ENCODE data around the gene PTPN5. TPM values are rescaled to one million over a fixed set of nuclear protein-coding genes. Genes with fewer than 3 reads are reported as not detected.

Gene PTPN5
- 0.17 TPM in 1 of 5 replicates, not detected in the others for total RNA-seq (2022; extraction: Qiagen RNA extraction; ENCODE audit: low read depth)

GRCh38 chr11:18791207-18791968 is at the start of gene PTPN5:
Gene PTPN5 (minus strand): TSS chr11:18791798. CDS start chr11:18771958, 19,840 bp downstream.

DNA sequence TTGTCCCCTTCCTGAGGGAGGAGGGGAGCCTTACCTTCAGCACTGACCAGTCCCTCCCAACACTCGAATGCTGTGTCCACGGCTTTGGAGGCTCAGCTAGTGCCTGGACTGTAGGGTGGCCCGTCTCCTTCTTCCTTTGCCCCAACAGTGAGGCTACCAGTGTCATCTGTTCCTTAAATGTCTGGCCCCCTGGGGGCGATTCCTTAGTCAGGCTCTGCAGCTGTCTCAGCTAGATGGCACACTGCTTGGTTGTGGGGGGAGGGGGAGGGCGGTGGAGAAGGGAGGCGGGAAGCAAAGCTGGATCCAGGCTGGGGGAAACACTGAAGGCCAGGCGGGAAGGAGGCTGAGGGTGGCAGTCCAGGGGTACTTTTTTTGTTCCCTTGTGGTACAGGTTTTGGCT is 65.6 kb downstream of the PTPN5 start, which contains the start of gene IGSF22:
IGSF22 (minus strand) TSS at position 149 of the 400 bp plus-strand sequence. CDS start 1,952 bp downstream, outside the sequence.

DNA sequence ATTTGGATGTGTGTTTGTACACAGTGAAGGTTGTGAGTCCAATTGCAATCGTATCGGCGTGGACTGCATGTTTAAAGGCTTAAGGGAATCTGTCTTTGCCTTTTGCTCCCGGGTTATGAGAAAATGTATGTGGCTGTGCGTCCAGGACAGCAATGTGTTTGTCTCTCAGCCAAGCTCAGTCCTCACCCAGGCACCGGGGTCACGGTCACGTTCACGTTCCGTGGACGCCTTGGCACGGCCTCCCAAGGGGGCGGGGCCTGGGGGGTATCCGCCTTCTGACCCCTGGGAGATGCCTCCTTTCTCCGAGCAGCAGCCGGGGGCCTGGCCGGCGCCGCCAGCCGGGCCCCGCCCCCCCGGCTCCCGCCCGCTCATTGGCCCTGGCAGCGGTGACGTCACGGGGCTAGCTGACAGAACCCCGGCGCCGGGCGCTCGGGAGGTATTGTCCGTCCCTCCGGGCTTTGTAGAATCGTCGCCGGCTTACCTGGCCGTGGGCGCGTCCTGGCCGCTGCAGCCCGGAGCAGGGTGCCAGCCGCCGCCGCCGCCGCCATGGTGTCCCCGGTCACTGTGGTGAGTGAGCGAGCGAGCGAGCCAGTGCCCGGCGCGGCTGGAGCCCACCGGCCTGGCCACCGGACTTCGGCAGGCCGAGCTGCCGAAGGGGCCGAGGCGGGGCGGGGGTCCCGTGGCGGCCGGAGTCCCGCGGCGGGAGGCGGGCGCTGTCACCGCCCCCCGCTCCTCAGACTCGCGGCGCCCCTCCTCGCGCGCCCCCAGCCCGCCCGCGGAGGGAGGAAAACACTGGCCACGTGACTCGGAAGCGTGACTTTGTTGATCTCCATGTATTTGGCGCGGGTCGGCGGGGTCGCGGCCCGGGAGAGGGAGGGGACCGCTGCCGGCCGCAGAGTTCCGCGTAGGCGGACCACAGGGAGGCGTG is 93.0 kb downstream of the PTPN5 start, which contains the start of gene TMEM86A:
TMEM86A (plus strand) TSS at position 439 of the 928 bp plus-strand sequence; CDS start at position 547, 108 bp downstream.

Other genes starting within 250 kb of the PTPN5 start
- gene UEVLD, start 203.1 kb downstream of the PTPN5 start, total RNA-seq (2022; extraction: Qiagen RNA extraction; ENCODE audit: low read depth) = 16.6 to 23.3 TPM (median 20.7 TPM) in 5 replicates
- gene MISFA, start 192.0 kb downstream of the PTPN5 start, total RNA-seq (2022; extraction: Qiagen RNA extraction; ENCODE audit: low read depth) = 1.9 to 2.7 TPM (median 2.2 TPM) in 5 replicates
- gene SPTY2D1, start 157.5 kb downstream of the PTPN5 start, total RNA-seq (2022; extraction: Qiagen RNA extraction; ENCODE audit: low read depth) = 13.5 to 20.4 TPM (median 18.4 TPM) in 5 replicates
- gene TMEM86A, start 93.0 kb downstream of the PTPN5 start, total RNA-seq (2022; extraction: Qiagen RNA extraction; ENCODE audit: low read depth) = 0.19 to 0.36 TPM (median 0.23 TPM) in 5 replicates
- gene IGSF22, start 65.6 kb downstream of the PTPN5 start, total RNA-seq (2022; extraction: Qiagen RNA extraction; ENCODE audit: low read depth) = not detected in 5 replicates
- gene MRGPRX1, start 147.6 kb upstream of the PTPN5 start, total RNA-seq (2022; extraction: Qiagen RNA extraction; ENCODE audit: low read depth) = not detected in 5 replicates

Data from A549 treated with GW870086 at 1 μM for 4 hours (cell line).